HL-60 (cell line): Measurements from ENCODE around the gene B3GALT5.
"Not testable (repeated sequence)": the region's sequence is repeated elsewhere in the genome, so short reads cannot be mapped to it uniquely, and the experiment has no call there.

ENCODE experiments used
- DNase-seq, 2 experiments: peaks; one replicate each; pipeline ENCODE4 v3.0.0-alpha.2; 2010 to 2020; ENCODE audit warnings: low read depth in 1 of 2, low spot score in 1 of 2
- H3K27ac ChIP-seq: fragments of 250-450 bp; sonication (Bioruptor Pico); replicated peaks from 2 replicates; pipeline ENCODE4 v1.5.1; 2020; ENCODE audit warnings: mild to moderate bottlenecking, moderate library complexity
- H3K27me3 ChIP-seq: fragments of 250-450 bp; sonication (Bioruptor Pico); 2 replicates; pipeline ENCODE4 v1.5.1; 2021; ENCODE audit warnings: mild to moderate bottlenecking, moderate library complexity; ENCODE audit not compliant: insufficient read depth, poor library complexity, severe bottlenecking
- H3K4me3 ChIP-seq: replicated peaks from 2 replicates; pipeline ENCODE4 v1.5.1; 2011; ENCODE audit warnings: mild to moderate bottlenecking, control low read depth, low read length; ENCODE audit not compliant: insufficient read depth
- CTCF ChIP-seq: IDR thresholded peaks from one replicate; pipeline ENCODE4 v1.5.1; 2011; ENCODE audit warnings: low read length, control low read depth, inconsistent platforms; ENCODE audit not compliant: insufficient read depth
- GABPA ChIP-seq: IDR thresholded peaks from 2 replicates; pipeline ENCODE4 v1.6.1; 2012; ENCODE audit warnings: low read depth
- POLR2AphosphoS5 ChIP-seq: IDR thresholded peaks from 2 replicates; pipeline ENCODE4 v1.6.1; 2012; ENCODE audit warnings: low read depth
- REST ChIP-seq: IDR thresholded peaks from 2 replicates; pipeline ENCODE4 v1.6.1; 2012; ENCODE audit warnings: low read depth; ENCODE audit not compliant: insufficient replicate concordance
- SPI1 ChIP-seq: IDR thresholded peaks from 2 replicates; pipeline ENCODE4 v1.6.1; 2012; ENCODE audit warnings: low read depth, mild to moderate bottlenecking, borderline replicate concordance

Gene B3GALT5

GRCh38 chr21:39686646-39687468, 74.1 kb downstream of the B3GALT5 start:
- no peak for DNase-seq
- H3K27ac ChIP-seq, result no peak overlapping the region
- no peaks in the 10 kb centered on the region for H3K27me3 ChIP-seq
- no peak overlapping the region for H3K4me3 ChIP-seq
- TF ChIP-seq CTCF (no peak), POLR2AphosphoS5 (no peak), SPI1 (no peak), REST (no peak)

- H3K27me3 ChIP-seq, result no peaks in the 10 kb centered on the region
- TF ChIP-seq CTCF (no peak), REST (no peak), POLR2AphosphoS5 (no peak), GABPA (no peak), SPI1 (no peak)
- H3K27ac ChIP-seq, result no peak overlapping the region
- DNase-seq, result no peak
- H3K4me3 ChIP-seq, result no peak overlapping the region
Observed at GRCh38 chr21:39688010-39688409, 75.3 kb downstream of the B3GALT5 start.

- not testable (repeated sequence) for H3K27me3 ChIP-seq, DNase-seq, H3K27ac ChIP-seq, H3K4me3 ChIP-seq
Observed at GRCh38 chr21:39689860-39690259, 77.1 kb downstream of the B3GALT5 start.

GRCh38 chr21:39690454-39690853, 77.7 kb downstream of the B3GALT5 start:
- TF ChIP-seq GABPA, result no peak
- TF ChIP-seq POLR2AphosphoS5, result no peak
- TF ChIP-seq SPI1, result no peak
- TF ChIP-seq REST, result no peak
- no peak for TF ChIP-seq CTCF
- DNase-seq, result no peak
- H3K27me3 ChIP-seq, result no peaks in the 10 kb centered on the region
- no peak overlapping the region for H3K27ac ChIP-seq
- no peak overlapping the region for H3K4me3 ChIP-seq
